ENCODE measurements around the gene NFATC2.
"Not testable (repeated sequence)": the region's sequence is repeated elsewhere in the genome, so short reads cannot be mapped to it uniquely, and the experiment has no call there.

Gene NFATC2

DNA sequence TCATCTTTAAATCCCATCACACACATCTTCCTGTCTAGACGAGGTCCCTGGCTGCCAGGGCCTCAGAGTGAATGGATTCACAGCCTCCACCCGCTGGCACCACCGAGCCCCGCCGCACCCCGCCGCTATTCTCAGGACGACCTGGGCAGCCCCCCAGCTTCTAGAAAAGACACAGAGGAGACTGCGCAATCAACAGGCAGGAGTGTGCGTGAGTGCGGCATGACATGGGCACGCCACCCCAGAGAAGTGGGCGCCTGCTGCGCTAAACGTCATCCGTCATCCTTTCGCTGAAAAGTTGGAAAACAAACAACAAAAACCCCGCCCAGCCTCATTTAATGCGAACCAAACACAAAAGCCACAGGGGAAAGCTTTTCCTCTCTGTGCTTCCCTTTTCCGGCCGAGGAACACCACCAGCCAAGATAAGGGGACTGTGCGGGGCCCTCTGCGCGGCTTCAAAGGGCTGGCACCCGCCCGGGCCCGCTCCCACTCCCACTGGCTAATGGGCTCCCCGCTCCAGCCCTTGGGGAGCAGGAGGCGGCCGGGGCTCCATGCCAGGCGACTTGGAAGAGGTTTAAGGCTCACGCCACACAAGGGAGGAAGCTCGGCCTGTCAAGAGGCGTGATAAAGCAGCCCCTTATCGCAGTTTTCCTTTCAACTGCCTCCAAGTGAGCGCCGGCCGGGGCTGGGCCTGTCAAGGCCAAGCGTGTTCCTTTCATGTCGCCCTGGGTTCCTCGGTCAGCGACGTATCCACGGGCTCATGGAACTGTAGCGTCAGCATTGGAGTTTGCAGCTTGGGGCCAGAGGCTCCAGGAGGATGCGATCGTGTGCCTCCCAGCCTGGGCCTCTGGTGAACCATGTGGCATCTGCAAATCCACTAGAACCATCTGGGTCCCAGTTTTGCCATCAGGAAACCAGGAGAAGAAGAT, 50.1 kb downstream of the NFATC2 start:
- DNase-seq: no peak

DNA sequence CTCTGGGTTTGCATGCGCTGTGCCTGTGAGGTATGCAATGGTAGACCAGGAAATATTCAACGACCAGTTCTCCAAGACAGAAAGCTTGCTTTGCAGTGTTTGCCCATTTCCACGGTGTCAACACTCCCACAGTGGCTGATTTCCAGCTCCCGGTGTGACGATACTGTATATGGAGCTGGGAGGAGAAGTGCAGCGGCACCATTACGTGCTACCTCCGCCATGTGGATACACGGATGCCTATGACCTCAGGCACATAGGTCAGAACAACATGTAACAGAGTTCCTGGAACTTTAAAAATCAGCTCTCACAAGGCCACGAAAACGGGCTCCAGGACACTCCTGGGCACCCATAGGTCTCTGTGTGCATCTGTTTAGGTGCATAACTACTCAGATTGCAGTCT, 51.1 kb downstream of the NFATC2 start:
- DNase-seq: no peak

DNA sequence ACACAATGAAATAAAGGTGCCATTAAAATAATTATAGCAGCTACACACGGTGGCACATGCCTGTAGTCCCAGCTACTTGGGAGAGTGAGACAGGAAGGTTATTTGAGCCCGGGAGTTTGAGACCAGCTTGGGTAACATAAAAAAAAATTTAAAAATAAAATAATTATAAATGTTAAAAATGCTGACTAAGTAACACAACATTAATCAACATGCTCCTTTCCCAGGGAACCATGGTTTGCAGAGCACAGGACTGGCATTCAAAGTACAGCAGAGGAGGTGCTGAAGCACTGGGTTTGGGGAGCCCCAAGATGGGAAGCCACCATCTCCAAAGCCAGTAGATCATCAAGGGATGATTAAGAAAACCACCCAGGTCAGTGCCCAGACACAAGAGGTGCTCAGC, 51.9 kb downstream of the NFATC2 start:
- no peak for DNase-seq

DNA sequence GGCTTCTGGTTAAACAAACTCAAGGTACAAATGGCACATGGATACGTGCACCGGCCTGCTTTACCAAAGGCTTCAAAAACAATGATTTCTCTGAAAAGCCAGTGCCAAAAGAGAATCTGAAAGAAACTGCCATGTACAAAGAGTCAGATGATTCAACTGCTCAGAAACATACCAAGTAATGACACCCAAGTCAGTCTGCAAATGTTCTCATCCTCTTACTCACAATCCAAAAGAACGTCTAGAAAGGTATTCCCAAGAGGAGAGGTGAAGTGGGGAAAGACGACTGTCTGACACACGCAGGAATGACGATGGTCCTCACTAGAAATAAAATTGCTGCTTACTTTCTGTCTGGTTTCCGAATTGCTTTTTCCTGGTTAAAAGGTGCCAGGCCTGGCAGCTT, 52.9 kb downstream of the NFATC2 start:
- DNase-seq: no peak

DNA sequence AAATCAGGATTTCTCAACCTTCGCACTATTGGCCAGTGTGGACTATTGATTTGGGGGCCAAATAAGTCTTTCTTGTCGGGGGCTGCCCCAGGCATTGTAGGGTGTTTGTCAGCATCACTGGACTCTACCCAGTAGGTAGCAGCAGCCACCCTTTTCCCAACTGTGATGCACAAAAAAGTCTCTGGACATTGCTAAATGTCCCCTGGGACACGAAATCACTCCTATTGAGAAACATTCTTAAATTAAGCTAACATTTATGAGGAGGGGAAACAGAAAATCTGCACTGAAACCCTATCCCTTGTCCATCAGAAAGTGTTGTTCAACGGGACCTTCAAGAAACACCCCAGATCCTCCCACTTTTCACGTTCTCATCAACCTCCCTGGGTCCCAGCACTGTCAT, 54.2 kb downstream of the NFATC2 start:
- DNase-seq: no peak

DNA sequence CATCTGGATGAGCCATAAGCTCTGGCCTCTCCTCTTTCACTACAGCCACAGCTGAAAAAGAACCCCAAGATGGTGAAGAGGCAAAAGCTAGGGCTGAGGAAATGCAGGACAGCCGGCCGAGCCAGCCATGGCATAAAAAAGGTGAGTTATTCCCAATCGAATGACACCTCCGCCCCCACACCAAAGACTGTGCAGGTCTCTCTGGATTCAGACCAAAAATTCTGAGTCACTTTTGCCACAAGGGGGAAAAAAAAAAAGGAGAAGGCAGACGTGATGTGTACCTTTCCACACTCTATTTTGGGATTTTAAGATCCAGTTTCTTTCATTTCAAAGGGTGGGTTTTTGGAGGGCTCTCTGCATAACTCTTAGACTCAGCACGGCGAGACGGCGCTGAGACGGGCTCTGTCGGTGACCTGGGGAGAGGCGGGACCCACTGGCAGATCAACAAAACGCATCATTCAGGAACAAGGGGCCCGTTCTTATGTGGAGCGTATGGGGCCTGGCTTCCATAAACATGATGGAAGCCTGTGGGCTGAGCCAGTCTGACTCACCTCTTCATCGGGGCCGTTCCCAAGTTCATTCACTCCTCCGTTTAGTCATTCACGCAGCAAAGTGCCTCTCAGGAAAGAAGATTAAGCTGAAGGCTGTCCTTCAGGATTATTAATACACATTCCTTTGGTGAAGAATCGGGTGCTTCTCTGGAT, 54.8 kb downstream of the NFATC2 start:
- DNase-seq: no peak

DNA sequence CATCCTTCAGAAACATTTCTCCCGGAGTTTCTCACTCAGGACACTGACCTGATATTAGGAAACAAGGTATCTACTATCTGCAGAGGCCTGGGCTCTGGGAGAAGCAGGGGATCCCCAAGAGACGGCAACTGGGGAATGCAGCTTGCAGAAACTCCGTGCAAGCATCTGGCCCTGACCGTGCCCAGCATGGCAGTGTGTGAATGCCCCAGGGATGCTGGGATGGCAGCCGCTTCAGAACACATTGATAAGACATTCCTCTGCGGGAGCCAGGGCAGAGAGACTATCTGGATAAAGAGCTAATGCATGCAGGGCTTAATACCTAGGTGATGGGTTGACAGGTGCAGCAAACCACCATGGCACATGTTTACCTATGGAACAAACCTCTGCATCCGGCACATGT, 55.4 kb downstream of the NFATC2 start:
- no peak for DNase-seq

DNA sequence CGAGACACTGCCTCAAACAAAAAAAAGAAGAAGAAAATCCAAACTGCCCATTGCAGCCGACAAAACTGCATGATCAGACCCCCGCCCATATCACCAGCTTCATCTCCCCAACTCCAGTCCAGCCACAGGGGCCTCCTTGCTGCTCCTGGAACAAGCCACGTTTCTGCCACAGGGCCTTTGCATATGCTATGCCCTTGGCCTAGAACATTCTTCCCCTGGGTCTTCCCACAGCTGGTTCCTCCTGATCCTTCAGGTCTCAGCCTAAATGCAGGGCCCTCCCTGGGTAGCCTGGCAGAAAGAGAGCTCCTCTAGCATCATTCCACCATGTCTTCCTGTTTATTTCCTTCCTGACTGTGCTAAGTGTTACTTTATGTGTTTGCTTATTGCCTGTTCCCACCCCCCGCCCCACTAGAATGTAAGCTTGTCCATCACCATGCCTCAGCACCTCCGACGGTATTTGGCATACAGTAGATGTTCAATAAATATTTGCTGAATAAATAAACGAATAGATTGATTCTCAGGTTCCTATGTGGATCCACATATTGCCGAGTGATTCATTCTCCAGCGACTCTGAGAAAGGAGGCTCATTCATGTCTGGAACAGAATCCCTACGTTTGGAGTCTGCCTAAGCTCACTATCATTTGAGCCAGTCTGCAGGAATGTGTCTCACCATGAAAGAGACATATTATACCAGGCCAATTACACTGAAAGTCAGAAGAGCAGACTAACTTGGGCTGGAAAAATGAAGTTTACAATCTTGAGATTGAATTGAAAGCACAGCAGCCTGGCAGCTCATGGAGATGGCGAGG, 56.1 kb downstream of the NFATC2 start:
- DNase-seq: no peak

DNA sequence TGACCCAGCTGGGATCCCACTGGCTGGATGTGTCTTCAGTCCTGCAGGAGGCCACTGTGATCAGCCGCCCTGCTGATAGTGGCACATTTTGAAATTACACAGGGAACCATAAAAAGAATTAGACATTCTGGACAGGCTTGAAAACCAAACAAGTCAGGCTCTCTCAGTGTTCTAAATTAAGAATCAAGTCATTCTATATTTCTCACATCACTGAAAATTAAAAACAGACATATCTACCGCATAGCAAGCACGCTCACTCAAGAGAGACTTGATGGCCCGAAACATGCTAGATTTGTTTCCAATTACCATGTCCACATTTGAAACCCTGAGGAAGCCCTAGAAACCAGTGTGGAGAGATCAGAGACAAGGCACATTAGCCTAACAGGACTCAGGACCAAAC, 57.7 kb downstream of the NFATC2 start:
- no peak for DNase-seq

DNA sequence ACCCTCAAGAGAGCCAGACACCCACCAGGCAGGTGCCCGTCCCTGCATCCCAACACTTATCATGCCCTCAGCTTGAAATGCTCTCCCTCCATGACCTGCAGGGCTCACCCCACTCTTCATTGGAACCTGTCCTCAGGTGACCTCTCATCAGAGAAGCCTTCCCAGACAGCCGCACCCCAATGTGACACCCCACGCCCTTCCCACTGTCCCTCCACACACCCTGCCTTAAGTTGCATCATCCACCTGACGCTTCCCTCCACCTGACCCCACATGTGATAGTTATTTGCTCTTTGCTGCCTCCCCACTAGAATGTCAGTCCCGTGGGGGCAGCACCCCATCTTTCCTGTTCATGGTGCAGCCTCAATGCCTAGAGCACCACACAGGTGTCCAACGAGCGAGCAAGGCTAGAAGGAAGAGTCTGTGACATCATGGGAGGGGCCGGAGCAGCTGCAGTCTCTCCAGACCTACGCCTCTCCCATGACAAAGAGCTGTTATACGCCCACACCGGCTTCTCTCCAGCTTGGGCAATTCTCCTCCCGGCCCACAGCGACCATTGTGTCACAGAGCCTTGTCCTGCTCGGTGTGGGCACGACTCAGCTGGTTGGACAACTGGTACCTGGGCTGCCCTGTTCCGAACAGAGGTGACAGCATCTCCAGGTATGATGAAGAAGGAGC, 58.2 kb downstream of the NFATC2 start:
- DNase-seq: no peak

DNA sequence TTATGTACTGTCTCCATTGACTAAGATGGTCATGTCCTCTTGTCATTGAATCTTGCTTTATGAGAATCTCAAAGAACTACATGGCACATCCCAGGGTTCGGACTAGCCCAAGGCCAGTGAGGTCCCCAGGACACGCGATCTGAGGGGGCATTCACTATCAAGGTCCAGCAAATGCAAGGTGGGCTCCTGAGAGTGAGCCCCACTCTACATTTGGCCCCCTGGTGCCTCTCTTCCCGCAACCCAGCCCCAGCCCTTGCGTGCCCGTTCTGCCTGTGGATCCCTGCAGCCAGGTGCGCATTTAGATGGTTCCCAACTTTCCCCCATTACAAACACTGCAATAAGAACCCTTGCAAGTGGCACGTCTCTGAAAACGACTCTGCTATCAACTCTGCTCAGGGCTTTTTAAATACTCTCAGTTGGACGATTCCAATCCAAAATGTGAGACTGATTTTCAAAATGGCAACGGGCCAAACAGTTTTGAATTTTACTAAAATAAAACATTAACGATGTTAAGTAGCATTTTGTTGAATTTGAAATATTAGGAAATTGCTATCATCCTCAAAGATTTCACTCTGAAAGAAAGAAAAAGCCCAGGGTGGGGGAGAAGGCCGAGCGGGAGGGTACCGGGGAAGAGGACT, 59.6 kb downstream of the NFATC2 start:
- DNase-seq: no peak

DNA sequence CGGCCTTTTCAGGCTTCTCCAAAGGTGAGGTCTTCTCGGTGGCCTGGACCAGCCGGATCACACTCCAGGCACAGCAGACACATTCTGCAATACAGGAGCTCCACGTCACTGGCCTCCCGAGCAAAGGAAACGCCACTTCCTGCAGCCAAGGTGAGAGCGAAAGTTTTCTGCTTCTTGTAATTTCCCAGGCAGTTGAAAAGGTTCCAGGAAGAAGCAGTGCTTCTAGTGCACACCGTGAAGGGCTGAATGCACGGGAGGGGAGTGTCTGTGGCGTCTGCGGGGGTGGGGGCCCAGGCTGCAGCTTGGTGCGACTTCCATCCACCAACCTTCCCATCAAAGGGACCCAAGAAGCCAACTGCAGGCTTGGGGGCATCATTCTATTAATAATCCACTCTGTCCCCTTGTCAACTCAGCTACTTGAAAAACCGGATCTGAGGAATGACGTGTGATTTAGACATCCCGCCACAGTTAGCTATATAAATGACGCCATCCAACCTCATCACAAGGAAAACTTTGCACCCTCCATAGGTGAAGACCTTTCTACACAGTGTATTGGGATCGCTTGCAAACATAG, 61.1 kb downstream of the NFATC2 start:
- DNase-seq: no peak

DNA sequence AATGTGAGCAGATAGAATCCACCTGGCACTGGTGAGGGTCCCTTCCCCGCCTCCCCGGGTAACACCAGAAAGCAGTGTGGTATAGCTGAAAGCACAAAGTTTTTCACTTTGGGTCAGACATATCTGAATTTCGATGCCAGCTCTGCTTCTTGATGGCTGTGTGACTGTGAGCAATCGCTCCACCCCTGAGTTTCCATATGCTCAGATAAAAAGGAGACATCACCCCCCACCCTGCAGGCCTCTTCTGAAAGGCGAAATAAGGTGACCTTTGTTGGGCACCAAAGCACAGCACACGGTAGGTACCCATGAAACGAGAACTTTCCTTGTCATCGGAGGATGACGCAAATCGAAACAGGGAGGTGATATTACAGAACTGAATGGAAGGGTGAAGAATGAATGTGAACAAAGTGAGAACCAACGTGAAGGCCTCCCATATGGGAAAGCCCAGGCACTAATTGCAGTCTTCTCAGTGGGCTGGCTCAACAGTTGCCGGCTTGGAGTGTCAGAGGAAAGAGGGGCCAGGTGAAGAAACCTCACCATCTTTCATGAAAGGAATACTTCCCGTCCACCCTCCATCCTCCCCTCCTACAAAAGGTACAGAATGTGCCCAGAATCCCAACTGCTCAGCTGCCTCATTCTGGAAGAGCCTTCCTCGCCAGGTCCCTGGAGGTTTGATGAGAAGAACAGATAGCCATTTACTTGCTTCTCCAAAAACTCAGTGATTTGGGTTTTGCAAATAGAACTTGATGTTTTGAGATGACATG, 61.8 kb downstream of the NFATC2 start:
- DNase-seq: no peak

DNA sequence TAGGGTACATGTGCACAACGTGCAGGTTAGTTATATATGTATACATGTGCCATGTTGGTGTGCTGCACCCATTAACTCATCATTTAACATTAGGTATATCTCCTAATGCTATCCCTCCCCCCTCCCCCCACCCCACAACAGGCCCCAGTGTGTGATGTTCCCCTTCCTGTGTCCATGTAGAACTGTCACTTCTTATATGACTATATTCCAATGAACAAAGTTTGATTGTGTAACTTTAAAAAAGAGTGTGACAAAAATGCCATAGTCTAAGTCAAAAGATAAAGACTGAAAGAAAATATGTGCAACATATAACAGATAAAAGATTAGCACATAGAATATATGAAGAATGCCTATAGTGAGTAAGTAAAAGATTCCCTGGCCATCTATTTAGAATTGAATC, 66.4 kb downstream of the NFATC2 start:
- not testable (repeated sequence) for DNase-seq

DNA sequence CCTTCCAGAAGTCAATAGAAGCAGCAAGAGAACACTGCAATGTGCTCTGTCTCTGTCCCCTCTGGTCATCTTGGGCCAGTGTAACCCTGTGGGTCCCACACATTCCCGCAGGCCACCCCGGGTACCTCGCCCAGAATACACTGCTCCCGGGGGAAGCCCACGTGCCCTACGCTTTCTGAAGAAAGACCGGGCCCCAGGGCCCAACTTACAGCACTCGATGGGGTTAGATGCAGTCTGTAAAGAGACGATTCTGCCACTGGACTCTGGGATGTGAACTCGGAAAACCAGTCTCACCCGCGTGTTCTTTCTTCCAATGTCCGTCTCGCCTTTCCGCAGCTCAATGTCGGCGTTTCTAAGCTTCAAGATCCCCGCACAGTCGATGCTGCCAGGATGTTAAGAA, 68.7 kb downstream of the NFATC2 start:
- no peak for DNase-seq

DNA sequence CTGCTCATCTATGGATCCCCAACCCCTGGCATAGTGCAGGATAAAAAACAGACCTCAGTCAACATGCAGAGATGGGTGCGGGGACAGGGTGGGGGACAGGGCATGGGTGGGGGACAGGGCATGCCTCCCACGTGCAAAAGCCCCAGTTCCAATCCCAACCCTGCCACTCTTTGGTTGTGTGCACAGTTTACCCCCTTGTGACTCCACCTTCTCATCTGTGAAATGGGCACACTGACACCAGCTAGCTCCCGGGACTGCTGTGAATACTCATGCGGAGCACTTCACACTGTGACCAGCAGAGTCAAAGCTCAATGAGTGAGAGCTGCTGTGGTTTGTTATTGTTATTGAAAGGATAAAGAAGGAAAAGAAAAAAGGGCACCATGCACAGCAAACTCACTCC, 69.3 kb downstream of the NFATC2 start:
- DNase-seq: no peak

DNA sequence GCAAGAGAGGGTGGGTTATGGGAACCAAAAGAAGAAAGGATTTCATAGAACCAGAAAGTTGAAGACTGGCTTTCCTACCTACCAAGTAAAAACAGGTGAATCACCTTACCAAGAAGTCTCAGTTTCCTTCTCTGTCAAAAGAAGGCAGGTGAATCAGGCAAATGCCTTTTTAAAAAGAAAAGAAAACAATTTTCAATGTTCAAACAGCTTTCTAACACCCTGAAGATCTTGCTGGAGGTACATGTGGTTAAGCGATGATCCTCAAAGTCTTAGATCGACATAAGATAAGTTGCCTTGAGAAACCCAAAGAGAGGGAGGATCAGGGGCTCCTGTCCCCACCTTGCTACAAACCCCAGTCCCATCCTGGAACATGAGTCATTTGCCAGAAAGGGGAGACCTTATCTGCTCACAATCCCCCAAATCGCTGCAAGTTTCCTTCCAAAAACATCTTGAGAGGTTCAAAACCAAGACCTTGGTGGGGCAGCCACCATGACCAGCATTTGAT, 71.6 kb downstream of the NFATC2 start:
- DNase-seq: no peak

DNA sequence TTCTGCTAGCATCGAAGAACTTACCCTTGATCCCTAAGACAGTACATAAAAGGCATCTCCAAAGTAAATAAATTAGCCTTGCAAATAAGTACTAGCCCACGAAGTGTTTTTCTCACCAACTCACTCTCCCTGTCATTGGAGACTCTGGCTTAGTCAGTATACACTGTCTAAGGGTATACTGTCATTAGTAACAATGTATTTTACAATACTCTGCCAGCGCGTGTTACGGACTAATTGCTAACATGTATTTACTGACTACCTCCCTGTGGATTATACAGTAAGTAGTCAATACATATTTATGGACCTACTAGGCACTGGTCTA, 72.1 kb downstream of the NFATC2 start:
- DNase-seq: no peak

DNA sequence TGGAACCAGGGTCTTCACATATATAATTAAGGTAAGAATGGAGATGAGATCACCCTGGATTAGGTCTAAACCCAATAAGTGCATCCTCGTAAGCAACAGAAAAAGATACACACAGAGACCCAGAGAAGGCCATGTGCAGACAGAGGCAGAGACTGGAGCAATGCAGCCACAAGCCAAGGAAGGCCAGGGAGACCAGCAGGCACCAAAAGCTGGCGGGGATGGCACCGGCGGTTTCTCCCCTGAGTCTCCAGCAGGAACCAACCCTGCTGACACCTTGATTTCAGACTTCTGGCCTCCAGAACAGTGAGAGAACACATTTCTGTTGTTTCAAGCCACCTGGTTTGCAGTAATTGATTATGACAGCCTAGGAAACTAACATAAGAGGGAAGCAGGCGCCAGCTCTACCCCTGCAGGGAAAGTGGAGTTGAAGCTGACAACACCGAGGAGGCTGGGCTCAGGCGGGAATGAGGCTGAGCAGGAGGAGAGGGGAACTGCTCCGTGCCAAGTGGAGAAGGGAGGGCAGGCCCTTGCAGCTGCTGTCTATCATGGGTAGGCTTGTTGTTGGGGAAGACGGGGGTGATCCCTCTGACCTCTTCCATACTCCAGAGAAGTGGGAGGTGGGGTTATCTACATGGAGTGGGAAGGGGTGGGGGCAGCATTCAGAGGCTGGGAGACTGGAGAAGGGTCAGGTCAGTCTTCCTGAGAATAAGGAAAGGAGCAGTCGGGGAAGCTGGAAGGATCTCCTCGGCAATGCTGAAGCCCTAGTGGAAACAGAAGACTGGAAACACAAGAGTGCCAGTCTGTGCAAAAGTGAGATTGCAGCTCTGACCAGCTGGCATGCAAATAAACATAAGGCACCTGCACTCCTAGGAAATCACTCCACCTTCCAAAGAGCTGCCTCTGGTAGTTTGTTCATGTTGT, 72.7 kb downstream of the NFATC2 start:
- no peak for DNase-seq

DNA sequence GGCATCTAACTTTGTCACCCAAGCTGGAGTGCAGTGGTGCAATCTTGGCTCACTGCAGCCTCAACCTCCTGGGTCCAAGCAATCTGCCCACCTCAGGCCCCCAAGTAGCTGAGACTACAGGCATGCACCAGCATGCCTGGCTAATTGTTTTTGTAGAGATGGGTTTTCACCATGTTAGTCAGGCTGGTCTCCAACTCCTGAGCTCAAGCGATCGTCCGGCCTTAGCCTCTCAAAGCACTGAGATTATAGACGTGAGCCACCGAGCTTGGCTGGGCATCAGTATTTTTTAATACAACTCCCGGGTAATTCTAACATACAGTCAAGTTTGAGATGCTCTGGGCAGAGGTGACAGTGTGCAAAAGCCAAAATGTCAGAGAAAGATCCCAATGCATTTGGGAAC, 73.5 kb downstream of the NFATC2 start:
- no peak for DNase-seq

Data from KG1 (cell line).